C1 segment of cervical spinal cord (tissue), 14 donors: ENCODE measurements around the gene RPL3.

ENCODE experiments used
- DNase-seq, 14 donors: peaks; one replicate each; lab custom pipeline; 2025; lab: John Stamatoyannopoulos, UW

The RPL3 gene

DNA sequence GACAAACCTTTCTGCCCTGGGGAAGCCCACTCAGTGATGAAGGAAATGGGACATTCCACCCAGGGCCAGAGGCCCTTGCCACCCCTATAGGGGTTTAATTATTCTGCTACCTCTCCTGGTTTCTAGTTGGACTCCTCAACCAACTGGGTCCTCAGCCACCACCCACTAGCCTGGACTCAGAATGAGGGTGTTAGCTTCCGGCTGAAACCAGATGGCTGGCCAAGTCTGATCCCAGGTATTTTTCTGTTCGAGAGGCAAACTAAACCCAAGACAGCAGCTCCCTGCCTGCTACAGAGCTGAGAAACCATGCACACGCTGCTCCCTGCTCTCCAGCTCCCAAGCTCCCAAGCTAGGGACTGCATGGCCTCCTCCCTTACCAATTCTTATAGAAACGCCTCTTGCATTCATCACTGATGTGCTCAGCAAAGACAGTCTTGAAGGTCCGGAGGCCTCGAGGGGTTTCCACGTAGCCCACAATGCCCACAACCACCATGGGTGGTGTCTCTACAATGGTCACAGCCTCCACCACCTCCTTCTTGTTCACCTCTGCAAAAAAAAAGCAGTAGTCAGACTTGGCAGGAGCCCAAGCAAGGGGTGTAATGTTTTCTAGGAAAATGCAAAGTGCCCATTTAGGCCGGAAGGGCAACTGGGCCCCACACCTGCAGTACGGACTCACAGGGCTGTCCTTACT lies 2.2 kb downstream of the RPL3 start:
- no peak for DNase-seq

GRCh38 chr22:39316440-39317083 lies 2.9 kb downstream of the RPL3 start:
- peak in 11 of 14 donors; percentile 29 to 66 (median 50) for DNase-seq

DNA sequence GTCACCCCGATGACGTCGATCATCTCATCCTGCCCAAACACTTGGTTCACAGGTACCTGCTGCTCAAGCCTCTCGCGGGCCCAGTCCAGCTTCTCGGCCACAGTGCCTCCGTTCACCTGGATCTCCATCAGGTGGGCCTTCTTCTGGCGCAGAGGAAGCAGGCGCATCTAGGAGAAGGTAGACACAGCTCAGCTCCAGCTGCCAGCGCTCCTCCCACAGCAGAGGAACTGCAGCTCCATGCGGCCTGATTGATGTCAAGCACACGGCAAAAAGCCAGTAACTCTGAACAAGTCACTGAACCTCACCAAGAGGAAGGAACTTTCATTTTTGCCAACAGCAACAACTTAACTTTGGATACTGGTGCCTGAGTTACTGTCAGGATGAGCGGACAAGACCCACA lies 4.0 kb downstream of the RPL3 start:
- DNase-seq = no peak

DNA sequence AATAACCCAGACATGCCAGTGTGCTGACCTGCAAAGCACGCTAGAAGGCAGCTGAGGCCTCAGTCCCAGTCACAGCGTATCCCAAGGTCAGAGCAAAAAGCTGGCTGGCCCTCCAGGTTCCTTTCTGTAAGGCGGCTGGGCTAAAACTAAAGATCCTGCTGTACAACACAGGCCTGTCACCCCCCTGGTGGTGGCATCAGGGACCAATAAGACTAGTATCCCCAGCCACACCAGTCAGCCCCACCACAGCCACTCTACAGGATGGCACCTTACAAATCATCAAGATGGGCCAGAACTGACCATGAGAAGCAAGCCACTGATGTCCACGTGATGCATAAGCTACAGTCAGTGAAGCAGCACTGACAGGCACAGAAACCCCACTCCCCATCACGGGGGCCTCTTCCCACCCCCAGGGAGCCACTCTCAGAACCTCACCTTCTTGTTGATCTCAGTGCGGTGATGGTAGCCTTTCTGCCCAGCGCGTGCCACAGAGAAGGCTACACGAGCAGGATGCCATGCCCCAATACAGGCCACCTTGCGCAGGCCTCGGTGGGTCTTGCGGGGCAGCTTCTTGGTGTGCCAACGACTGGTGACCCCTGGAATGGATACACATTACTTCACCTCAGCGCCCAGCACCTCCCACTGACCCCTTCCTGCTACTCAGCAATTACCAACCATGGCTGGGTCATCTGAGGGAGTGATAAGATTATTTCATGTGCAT lies 5.0 kb downstream of the RPL3 start:
- DNase-seq = no peak

DNA sequence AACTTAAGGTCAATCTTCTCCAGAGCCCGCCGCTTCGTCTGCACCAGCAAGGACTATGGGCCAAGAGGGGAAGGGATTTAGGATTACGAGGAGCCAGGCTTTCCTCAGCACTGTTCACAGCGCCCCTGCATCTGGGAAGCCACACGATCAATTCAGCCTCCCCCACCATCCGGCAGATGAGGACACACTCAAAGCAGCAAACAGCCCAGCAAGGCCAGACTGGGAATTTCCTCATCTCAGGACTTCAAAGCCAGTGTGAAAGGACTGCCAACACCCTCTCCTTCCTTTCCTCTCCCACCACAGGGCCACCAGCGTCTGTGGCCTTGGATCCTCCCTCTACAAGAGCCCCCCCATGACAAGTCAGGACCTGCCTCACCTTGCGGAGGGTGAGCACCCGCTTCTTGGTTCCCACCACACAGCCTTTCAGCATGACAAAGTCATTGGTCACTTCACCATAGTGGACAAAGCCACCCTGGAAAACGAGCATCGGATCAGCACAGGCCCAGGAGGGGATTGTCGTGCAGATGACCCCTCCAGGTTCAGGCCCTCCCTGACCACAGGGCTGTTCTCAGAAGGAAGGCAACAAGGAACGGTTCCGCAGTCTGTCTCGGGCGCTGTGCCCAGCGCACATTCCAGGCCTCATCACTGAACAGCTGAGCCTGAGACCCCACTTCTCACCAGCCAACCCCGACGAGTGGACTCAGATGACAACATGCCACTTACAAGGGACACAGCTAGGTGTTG lies 6.0 kb downstream of the RPL3 start:
- no peak for DNase-seq

DNA sequence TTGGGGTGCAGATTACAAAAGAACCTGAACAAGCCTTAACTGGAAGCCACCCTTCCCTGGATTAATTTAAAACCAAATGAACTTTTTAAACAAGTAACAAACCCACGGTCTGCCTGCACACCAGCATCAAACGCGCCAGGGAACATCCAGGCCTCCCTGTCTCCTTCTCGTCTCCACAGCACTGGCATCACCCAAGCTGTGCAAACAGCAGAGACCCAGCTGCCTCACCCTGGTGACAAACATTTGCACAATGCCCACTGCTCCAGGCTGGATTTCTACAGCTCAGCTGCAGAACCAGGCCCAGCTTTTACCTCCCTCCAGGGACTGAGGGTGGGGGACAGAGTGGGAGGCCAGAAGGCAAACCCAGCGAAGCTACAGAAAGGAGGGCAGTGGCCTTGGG lies 7.0 kb downstream of the RPL3 start:
- DNase-seq = no peak

DNA sequence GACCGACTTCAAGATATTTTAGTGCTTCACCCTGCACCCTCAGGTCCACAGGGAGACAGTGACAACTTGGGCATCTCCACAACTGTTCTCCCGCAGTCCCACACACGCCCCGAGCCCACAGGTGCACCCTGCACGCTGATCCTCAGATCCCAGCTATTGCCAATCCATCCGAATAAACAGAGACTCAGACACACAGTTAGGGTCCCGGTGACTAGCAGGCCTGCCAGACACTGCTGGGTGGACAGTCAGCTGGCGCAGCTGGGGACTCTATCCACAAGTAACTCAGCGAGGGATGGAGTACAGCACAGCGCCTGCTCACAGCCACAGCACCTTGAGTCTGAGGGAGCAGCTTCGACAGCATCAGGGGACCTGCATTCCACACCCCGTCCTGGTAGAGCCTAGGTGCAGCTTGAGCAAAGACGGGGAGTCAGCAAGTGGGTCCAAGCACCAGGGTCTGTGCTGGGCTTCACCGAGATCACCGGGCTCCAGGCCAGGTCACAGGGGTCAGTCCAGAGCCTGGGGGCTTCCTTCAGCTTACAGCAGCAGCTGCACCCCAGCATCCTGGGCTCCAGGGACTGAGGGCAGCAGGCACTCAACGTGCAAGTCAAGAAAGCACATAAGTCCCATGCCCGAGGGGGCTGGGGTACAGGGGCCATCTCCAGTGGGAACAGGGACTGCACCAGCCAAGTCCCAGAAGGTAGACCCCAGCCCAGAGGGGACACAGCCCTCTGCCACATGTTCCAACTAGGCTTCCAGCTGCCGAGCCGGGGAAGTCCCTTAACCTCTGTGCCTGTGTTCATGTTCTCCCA lies 7.6 kb downstream of the RPL3 start:
- no peak for DNase-seq

GRCh38 chr22:39309881-39310714 lies 9.3 kb downstream of the RPL3 start:
- DNase-seq = no peak

DNA sequence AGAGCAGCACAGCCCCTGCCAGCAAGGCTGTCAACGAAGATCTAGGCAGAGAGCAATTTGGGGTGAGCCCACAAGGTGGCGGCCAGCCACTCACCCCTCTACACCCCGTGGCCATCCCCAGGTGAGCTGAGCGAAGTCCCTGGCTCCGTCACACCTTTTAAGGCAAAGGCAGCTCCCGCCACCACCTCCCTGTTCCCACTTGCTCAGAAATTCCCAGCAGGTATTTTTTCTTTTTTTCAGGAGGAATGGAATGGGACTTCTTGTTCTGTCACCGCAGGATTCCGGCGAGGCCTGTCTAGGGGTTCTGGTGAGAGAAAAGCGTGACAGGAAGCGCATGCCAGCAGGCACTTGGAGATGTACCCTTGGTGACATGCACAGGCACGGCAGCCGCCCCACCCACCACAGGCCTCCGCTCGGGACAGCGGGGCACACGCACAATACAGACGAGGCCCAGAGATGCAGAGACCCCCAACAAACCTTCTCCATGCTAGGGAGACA lies 10.0 kb downstream of the RPL3 start:
- DNase-seq = no peak

- no peak for DNase-seq
Measured at GRCh38 chr22:39308614-39309363, 10.6 kb downstream of the RPL3 start.

DNA sequence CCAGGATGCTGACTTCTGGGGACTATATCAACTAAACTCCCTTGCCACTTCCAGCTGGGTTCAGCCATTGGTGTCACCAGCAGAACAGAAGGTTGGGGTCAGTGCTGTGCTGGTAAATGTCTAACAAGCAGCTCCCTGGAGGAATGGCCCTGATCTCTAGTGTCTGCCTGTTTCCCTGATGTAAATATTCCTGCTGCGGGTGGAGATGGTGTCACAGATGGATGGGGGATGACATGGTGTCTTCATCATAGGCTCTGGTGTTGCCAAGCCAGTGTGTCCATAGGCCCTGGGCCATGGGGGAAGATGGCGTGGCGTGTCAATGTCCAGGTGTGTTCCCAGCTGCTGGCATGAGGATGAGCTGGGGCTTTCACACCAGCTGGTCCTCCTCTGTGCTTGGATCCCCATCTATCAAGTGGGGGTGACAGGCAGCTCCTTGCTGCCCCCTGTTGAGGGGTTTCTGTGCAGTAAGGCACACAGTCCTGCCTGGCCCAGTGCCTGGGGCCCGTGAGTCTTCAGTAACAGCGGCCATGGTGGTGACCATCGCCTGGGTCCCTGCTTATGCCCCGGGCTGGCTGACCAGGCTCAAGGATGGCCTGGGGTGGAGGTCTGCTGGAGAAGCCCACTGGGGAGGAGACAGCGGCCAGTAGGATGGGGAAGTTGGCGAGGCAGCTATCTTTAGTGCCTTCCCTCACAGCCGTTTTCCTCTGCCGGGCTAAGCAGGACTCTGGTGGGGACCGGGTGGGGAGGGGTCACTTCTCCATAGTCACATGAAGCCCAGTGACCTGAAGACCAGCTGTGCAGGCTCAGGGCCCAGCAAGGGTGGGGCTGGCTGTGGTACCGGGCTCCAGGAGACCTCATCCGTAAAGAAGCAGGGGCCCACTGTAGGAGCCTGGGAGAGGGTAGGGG lies 12.7 kb downstream of the RPL3 start:
- peak in 7 of 14 donors; percentile 16 to 60 (median 46) for DNase-seq

- no peak for DNase-seq
Measured at GRCh38 chr22:39303892-39304671, 15.3 kb downstream of the RPL3 start.

DNA sequence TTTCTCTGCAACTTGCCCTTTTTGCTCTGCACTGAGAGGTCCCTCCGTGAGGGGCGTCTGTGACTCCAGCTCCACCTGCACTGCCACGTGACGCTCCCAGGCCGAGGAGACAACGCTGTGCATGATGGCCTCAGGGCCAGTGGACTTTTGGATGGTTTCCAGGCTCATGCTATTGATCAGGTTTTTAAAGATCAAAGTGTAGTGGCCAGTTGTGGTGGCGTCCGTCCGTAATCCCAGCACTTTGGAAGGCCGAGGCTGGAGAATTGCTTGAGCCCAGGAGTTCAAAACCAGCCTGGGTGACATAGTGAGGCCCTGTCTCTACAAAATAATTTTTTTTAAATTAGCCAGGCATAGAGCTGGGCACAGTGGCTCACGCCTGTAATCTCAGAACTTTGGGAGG lies 16.1 kb downstream of the RPL3 start:
- DNase-seq = no peak

DNA sequence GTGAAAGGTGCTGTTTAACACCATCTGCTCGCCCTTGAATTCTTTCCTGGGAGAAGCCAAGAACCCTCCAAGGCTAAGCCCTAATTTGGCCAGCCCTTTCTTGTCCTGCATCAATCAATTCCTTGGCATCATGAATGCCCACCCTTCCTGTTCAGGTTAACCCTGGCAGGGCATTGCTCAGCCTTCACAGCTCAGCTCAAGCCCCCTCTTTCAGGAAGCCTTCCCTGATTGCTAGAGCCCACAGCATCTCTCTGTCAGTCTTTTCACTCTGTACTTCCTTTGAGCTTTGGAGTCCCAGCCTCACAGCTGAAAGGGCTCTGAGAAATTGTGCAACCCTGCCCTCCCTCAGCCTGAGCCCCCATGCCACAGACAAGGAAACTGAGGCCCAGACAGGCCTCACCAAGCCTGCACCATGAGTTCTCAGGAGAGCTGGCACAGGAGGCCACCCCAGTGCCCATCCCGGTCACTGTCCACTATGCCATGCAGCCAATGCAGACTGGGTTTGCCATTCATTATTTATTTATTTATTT lies 16.9 kb downstream of the RPL3 start:
- no peak for DNase-seq

DNA sequence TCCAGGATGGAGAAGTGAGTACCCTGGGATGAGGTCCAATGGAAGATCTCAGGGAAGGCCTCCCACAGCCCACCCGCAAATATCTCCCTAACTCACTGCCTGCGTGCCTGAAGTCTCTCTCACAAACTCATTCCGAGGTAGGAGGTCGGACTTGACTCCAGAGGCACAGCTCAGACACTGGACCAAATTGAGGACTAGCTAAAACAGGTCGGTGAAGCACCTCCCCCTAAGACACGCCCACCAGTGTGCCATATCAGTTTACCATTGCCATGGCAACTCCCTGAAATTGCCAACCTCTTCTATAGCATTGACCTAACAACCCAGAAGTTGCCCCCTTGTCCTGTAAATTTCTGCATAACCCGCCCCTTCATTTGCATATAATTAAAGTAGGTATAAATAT lies 17.5 kb downstream of the RPL3 start:
- DNase-seq = no peak

GRCh38 chr22:39301108-39301507 lies 18.3 kb downstream of the RPL3 start:
- DNase-seq = no peak

- DNase-seq = peak in 9 of 14 donors; percentile 24 to 70 (median 59)
Measured at GRCh38 chr22:39300186-39300830, 19.1 kb downstream of the RPL3 start.
